NCI-H2029 (cell line): ENCODE results near the gene SLC4A7.
"Not testable (repeated sequence)": the region's sequence is repeated elsewhere in the genome, so short reads cannot be mapped to it uniquely, and the experiment has no call there.

Experiments
- DNase-seq: peaks from one replicate; lab custom pipeline; 2025; lab: John Stamatoyannopoulos, UW

SLC4A7 gene

GRCh38 chr3:27487383-27487782 is 3.2 kb upstream of the SLC4A7 start:
- no peak for DNase-seq

- DNase-seq, result no peak
These were observed 2.2 kb upstream of the SLC4A7 start for GRCh38 chr3:27486336-27486735.

GRCh38 chr3:27485866-27486265 is 1.7 kb upstream of the SLC4A7 start:
- DNase-seq, result no peak

GRCh38 chr3:27483117-27484014 is 818 bp downstream of the SLC4A7 start:
- no peak for DNase-seq

GRCh38 chr3:27479806-27480543 is 4.2 kb downstream of the SLC4A7 start:
- no peak for DNase-seq

- no peak for DNase-seq
These were observed 12.1 kb downstream of the SLC4A7 start for GRCh38 chr3:27471923-27472550.

- no peak for DNase-seq
These were observed 15.8 kb downstream of the SLC4A7 start for GRCh38 chr3:27468283-27468886.

GRCh38 chr3:27467545-27467944 is 16.6 kb downstream of the SLC4A7 start:
- no peak for DNase-seq

GRCh38 chr3:27464646-27465045 is 19.5 kb downstream of the SLC4A7 start:
- no peak for DNase-seq

GRCh38 chr3:27462228-27462627 is 22.0 kb downstream of the SLC4A7 start:
- DNase-seq, result no peak

- no peak for DNase-seq
These were observed 25.3 kb downstream of the SLC4A7 start for GRCh38 chr3:27458929-27459328.

GRCh38 chr3:27456554-27456953 is 27.6 kb downstream of the SLC4A7 start:
- no peak for DNase-seq

GRCh38 chr3:27454914-27455313 is 29.3 kb downstream of the SLC4A7 start:
- DNase-seq, result no peak

GRCh38 chr3:27454461-27454860 is 29.7 kb downstream of the SLC4A7 start:
- no peak for DNase-seq

GRCh38 chr3:27452368-27453090 is 31.7 kb downstream of the SLC4A7 start:
- DNase-seq, result no peak

- no peak for DNase-seq
These were observed 32.3 kb downstream of the SLC4A7 start for GRCh38 chr3:27451842-27452241.

- no peak for DNase-seq
These were observed 32.9 kb downstream of the SLC4A7 start for GRCh38 chr3:27451251-27451650.

- DNase-seq, result no peak
These were observed 34.5 kb downstream of the SLC4A7 start for GRCh38 chr3:27449530-27450150.

- not testable (repeated sequence) for DNase-seq
These were observed 41.2 kb downstream of the SLC4A7 start for GRCh38 chr3:27442995-27443394.

- DNase-seq, result not testable (repeated sequence)
These were observed 45.8 kb downstream of the SLC4A7 start for GRCh38 chr3:27438352-27438751.

GRCh38 chr3:27431116-27431515 is 53.1 kb downstream of the SLC4A7 start:
- peak; percentile 1 for DNase-seq
